ENCODE results near the gene APCDD1L. TPM values are rescaled to one million over a fixed set of nuclear protein-coding genes. Genes with fewer than 3 reads are reported as not detected.

The APCDD1L gene
- total RNA-seq, 2 experiments from 2014 or later, result not detected

- Mint-ChIP-seq H3K4me1 (ENCODE audit: low read depth) (peaks cover 2% of the 10 kb centered on the region), H3K9me3 (peaks cover 8% of the 10 kb centered on the region), H3K36me3 (ENCODE audit: low read depth) (no peaks in the 10 kb centered on the region), H3K27me3 (no peaks in the 10 kb centered on the region), H3K4me3 (no peak overlapping the region), H3K27ac (no peak overlapping the region)
- DNase-seq, result peak; percentile 14
- TF ChIP-seq CTCF (IDR thresholded peaks at IDR 0.05), result no peak
- CTCF ChIA-PET, result no interaction called here
- POLR2A ChIA-PET, result no interaction called here
- no peak for ATAC-seq
- intact Hi-C loops (cut with micrococcal nuclease), result no loop called here
These were observed 23.6 kb upstream of the APCDD1L start for GRCh38 chr20:58538752-58539151.

GRCh38 chr20:58537831-58538230 is 22.6 kb upstream of the APCDD1L start:
- no peak overlapping the region for H3K4me3 Mint-ChIP-seq

GRCh38 chr20:58536289-58536688 is 21.1 kb upstream of the APCDD1L start:
- ChIA-PET CTCF (no interaction called here), POLR2A (no interaction called here)
- Mint-ChIP-seq H3K36me3 (ENCODE audit: low read depth) (no peaks in the 10 kb centered on the region), H3K4me3 (no peak overlapping the region), H3K27me3 (no peaks in the 10 kb centered on the region), H3K9me3 (peaks cover 21% of the 10 kb centered on the region), H3K4me1 (ENCODE audit: low read depth) (no peaks in the 10 kb centered on the region), H3K27ac (no peak overlapping the region)
- no peak for TF ChIP-seq CTCF (IDR thresholded peaks at IDR 0.05)
- intact Hi-C loops (cut with micrococcal nuclease), result no loop called here
- ATAC-seq, result no peak
- no peak for DNase-seq

More at GRCh38 chr20:58537831-58538230, 22.6 kb upstream of the APCDD1L start:
- Mint-ChIP-seq H3K27me3 (no peaks in the 10 kb centered on the region), H3K36me3 (ENCODE audit: low read depth) (no peaks in the 10 kb centered on the region), H3K27ac (no peak overlapping the region), H3K9me3 (peaks cover 8% of the 10 kb centered on the region), H3K4me1 (ENCODE audit: low read depth) (peaks cover 2% of the 10 kb centered on the region)
- POLR2A ChIA-PET, result no interaction called here
- DNase-seq (no peak), ATAC-seq (no peak)
- intact Hi-C loops (cut with micrococcal nuclease), result no loop called here
- CTCF ChIA-PET, result no interaction called here
- no peak for TF ChIP-seq CTCF (IDR thresholded peaks at IDR 0.05)

GRCh38 chr20:58531657-58532056 is 16.5 kb upstream of the APCDD1L start:
- TF ChIP-seq CTCF (IDR thresholded peaks at IDR 0.05), result no peak

GRCh38 chr20:58531063-58531462 is 15.9 kb upstream of the APCDD1L start:
- POLR2A ChIA-PET, result no interaction called here
- CTCF ChIA-PET, result no interaction called here
- no peak overlapping the region for H3K27ac Mint-ChIP-seq
- DNase-seq (no peak), ATAC-seq (no peak)
- no peak overlapping the region for H3K4me3 Mint-ChIP-seq
- peaks cover 33% of the 10 kb centered on the region for H3K9me3 Mint-ChIP-seq
- no peaks in the 10 kb centered on the region for H3K4me1 Mint-ChIP-seq (ENCODE audit: low read depth)
- no peaks in the 10 kb centered on the region for H3K27me3 Mint-ChIP-seq
- intact Hi-C loops (cut with micrococcal nuclease), result no loop called here
- H3K36me3 Mint-ChIP-seq (ENCODE audit: low read depth), result peaks cover 1% of the 10 kb centered on the region
- no peak for TF ChIP-seq CTCF (IDR thresholded peaks at IDR 0.05)

More at GRCh38 chr20:58531657-58532056, 16.5 kb upstream of the APCDD1L start:
- no peak overlapping the region for H3K27ac Mint-ChIP-seq
- H3K36me3 Mint-ChIP-seq (ENCODE audit: low read depth), result peaks cover 1% of the 10 kb centered on the region
- ATAC-seq (no peak), DNase-seq (no peak)
- no peaks in the 10 kb centered on the region for H3K27me3 Mint-ChIP-seq
- ChIA-PET POLR2A (no interaction called here), CTCF (interaction anchor here (0.9 kb wide), 1 partner anchor 24 kb away, joined by 3 read pairs; no protein-coding TSS in a partner anchor)
- H3K9me3 Mint-ChIP-seq, result peaks cover 28% of the 10 kb centered on the region
- H3K4me3 Mint-ChIP-seq, result no peak overlapping the region
- H3K4me1 Mint-ChIP-seq (ENCODE audit: low read depth), result no peaks in the 10 kb centered on the region
- intact Hi-C loops (cut with micrococcal nuclease), result no loop called here

Measured in activated CD8-positive, alpha-beta T cell treated with anti-CD3 and anti-CD28 coated beads for 36 hours (primary cell).